K562 (cell line): ENCODE measurements around the gene GMEB2. TPM values are rescaled to one million over a fixed set of nuclear protein-coding genes. Genes with fewer than 3 reads are reported as not detected.

Experiments
- ATAC-seq: fragments of 200-7000 bp; cut with Tn5 transposase; 3 replicates; pipeline ENCODE4 v1.9.1; 2020; ENCODE audit warnings: moderate library complexity
- BruUV-seq: library from RNA; stranded (reverse); fragments of 400-500 nt; replicated peaks from 2 replicates; lab custom pipeline; 2021; lab: Mats Ljungman, UMichigan
- CTCF ChIA-PET: fragments of 300-600 bp; formaldehyde crosslinking; extraction: SDS; loops from one replicate; lab custom pipeline; 2021; ENCODE audit warnings: low intra/inter-chr PET ratio; lab: Yijun Ruan, JAX
- POLR2A ChIA-PET: fragments of 300-600, 350-650 bp; sonication (Branson Sonifier 250); formaldehyde crosslinking; extraction: SDS; loops from one replicate; lab custom pipeline; 2021; ENCODE audit warnings: antibody characterized with exemption, inconsistent platforms; lab: Yijun Ruan, JAX
- DNase-seq, 4 experiments: peaks; one replicate each; pipeline versions ENCODE4 v3.0.0 to v3.0.0-alpha.2; 2011 to 2018; ENCODE audit warnings: low spot score in 3 of 4, mixed read lengths in 3 of 4; ENCODE audit errors: extremely low read depth in 1 of 4
- FAIRE-seq: peaks from 2 replicates; lab custom pipeline; 2011; peaks lifted over from hg19 to GRCh38; lab: Jason Lieb, UNC
- H2AFZ ChIP-seq: 2 replicates; pipeline ENCODE4 v1.6.0; 2011; ENCODE audit warnings: low read depth, low read length, control low read depth, inconsistent platforms
- H3K27ac ChIP-seq: fragments of 200-600 bp; 3 replicates; pipeline ENCODE4 v1.8.0; 2011; ENCODE audit warnings: low read depth, mild to moderate bottlenecking, control low read depth, inconsistent platforms, low read length, moderate library complexity, mixed read lengths; ENCODE audit errors: extremely low read depth
- H3K27me3 ChIP-seq, 2 experiments: fragments of 300-600 bp in 1 of 2; 2 replicates in 1 of 2; 3 replicates in 1 of 2; pipeline versions ENCODE4 v1.6.0 to v1.8.0; 2011; ENCODE audit warnings: inconsistent platforms in 2 of 2, low read length in 2 of 2, mild to moderate bottlenecking in 1 of 2, mixed read lengths in 1 of 2, moderate library complexity in 1 of 2; ENCODE audit not compliant: control insufficient read depth in 2 of 2, insufficient read depth in 2 of 2
- H3K36me3 ChIP-seq: fragments of 300-600 bp; 3 replicates; pipeline ENCODE4 v1.8.0; 2011; ENCODE audit warnings: mild to moderate bottlenecking, low read length, inconsistent platforms; ENCODE audit not compliant: control insufficient read depth, insufficient read depth
- H3K4me1 ChIP-seq, 2 experiments: fragments of 200-600 bp in 1 of 2; replicated peaks in 1 of 2; 2 replicates in 1 of 2; 3 replicates in 1 of 2; pipeline versions ENCODE4 v1.5.1 to v1.8.0; 2011; ENCODE audit warnings: inconsistent platforms in 2 of 2, low read length in 2 of 2, mild to moderate bottlenecking in 1 of 2, mixed read lengths in 1 of 2, moderate library complexity in 1 of 2; ENCODE audit not compliant: control insufficient read depth in 2 of 2, insufficient read depth in 2 of 2
- H3K4me2 ChIP-seq: 2 replicates; pipeline ENCODE4 v1.6.1; 2011; ENCODE audit warnings: low read length, control low read depth, inconsistent platforms, mixed read lengths; ENCODE audit not compliant: insufficient read depth
- H3K4me3 ChIP-seq: fragments of 200-600 bp; sonication (generic), shearing (Covaris generic); 2 replicates; pipeline ENCODE4 v1.5.1; 2016; ENCODE audit warnings: control low read depth, inconsistent platforms
- H3K79me2 ChIP-seq: fragments of 200-600 bp; 3 replicates; pipeline ENCODE4 v1.8.0; 2011; ENCODE audit warnings: low read length, inconsistent platforms; ENCODE audit not compliant: control insufficient read depth, insufficient read depth
- H3K9ac ChIP-seq, 2 experiments: 2 replicates each; pipeline versions ENCODE4 v1.6.0 to v1.6.1; 2011; ENCODE audit warnings: low read depth in 2 of 2, low read length in 2 of 2, control low read depth in 1 of 2, inconsistent platforms in 1 of 2, mild to moderate bottlenecking in 1 of 2, mixed read lengths in 1 of 2; ENCODE audit not compliant: insufficient read depth in 1 of 2
- H3K9me1 ChIP-seq: one replicate; pipeline ENCODE4 v1.6.0; 2011; ENCODE audit warnings: inconsistent platforms, mild to moderate bottlenecking, low read length, moderate library complexity; ENCODE audit not compliant: control insufficient read depth, insufficient read depth
- H3K9me3 ChIP-seq: replicated peaks from 2 replicates; pipeline ENCODE4 v1.5.1; 2011; ENCODE audit warnings: low read depth, low read length, inconsistent platforms; ENCODE audit not compliant: control insufficient read depth, insufficient read depth
- H4K20me1 ChIP-seq: replicated peaks from 2 replicates; pipeline ENCODE4 v1.6.1; 2011; ENCODE audit warnings: low read length, inconsistent platforms, mixed read lengths; ENCODE audit not compliant: control insufficient read depth, insufficient read depth
- BRD4 ChIP-seq: fragments of 200-600 bp; sonication (generic); IDR thresholded peaks from 2 replicates; pipeline ENCODE4 v1.6.1; 2017; ENCODE audit warnings: inconsistent platforms
- FOSL1 ChIP-seq: fragments of 200-800 bp; sonication (Bioruptor generic); conservative IDR thresholded peaks from 2 replicates; pipeline ENCODE4 v1.6.1; 2016; ENCODE audit warnings: missing genetic modification characterization, missing compliant biosample characterization
- NFIC ChIP-seq: fragments of 450-650 bp; IDR thresholded peaks from 2 replicates; pipeline ENCODE4 v1.6.1; 2017; ENCODE audit warnings: mild to moderate bottlenecking, inconsistent platforms
- ZNF124 ChIP-seq: sonication (generic); formaldehyde crosslinking; IDR thresholded peaks from 2 replicates; pipeline ENCODE4 v1.8.1; 2022; ENCODE audit warnings: missing genetic modification reagents
- WGBS: fragments of 100-300 bp; shearing (Covaris generic); methylation state at CpG from one replicate; pipeline ENCODE4 v1.1.6; 2016; ENCODE audit warnings: low coverage, mixed read lengths; ENCODE audit not compliant: insufficient coverage; ENCODE audit errors: missing lambda C conversion rate; 5-methylcytosine and 5-hydroxymethylcytosine counted together
- in situ Hi-C: fragments of 300-500 bp; cut with MboI; formaldehyde crosslinking; loops from 4 replicates; pipeline ENCODE4 v1.15.0; 2018; ENCODE audit warnings: inconsistent platforms, mixed read lengths
- intact Hi-C: fragments of 100-400 bp; cut with micrococcal nuclease; formaldehyde crosslinking; loops from 2 replicates; pipeline ENCODE4 v1.14.2; 2022
- polyA plus RNA-seq, 8 experiments: library from polyadenylated mRNA; depleted of rRNA in 4 of 8; stranded (reverse) in 5 of 8; unstranded in 3 of 8; fragments of >200 nt; fragmentation: Nextera tagmentation in 2 of 8; fragmentation: Illumina TruSeq in 1 of 8; extraction: Ambion mirVana in 2 of 8; extraction: Trizol in 1 of 8; gene quantifications; 2 replicates each; pipeline versions ENCODE4 v1.2.1 to v1.2.3, GENCODE V29; 2011 to 2014; ENCODE audit warnings: inconsistent platforms in 1 of 8, missing spikeins in 1 of 8
- total RNA-seq, 7 experiments: library from RNA; depleted of rRNA in 6 of 7; stranded (reverse); fragments of >200 nt in 6 of 7; fragmentation: Illumina TruSeq in 2 of 7; extraction: Trizol in 2 of 7; gene quantifications; 2 replicates each; pipeline versions ENCODE4 v1.2.1 to v1.2.3, GENCODE V29; 2011 to 2021; ENCODE audit warnings: low replicate concordance in 1 of 7
- TF ChIP-seq, protein P1 (sequence below): fragments of 250-450 bp; sonication (Bioruptor Pico); IDR thresholded peaks from 2 replicates; pipeline ENCODE4 v1.8.0; 2022; ENCODE audit warnings: moderate library complexity, mild to moderate bottlenecking, inconsistent platforms
- TF ChIP-seq, protein P2 (sequence below): sonication (generic); formaldehyde crosslinking; IDR thresholded peaks from 2 replicates; pipeline ENCODE4 v1.8.0; 2023; ENCODE audit warnings: missing genetic modification reagents, mild to moderate bottlenecking, borderline replicate concordance

Gene GMEB2
- total and polyA plus RNA-seq, 9 of the 15 experiments (the other 6 are each of a cell fraction or from before 2014, with no cell fraction given): 0.03 to 13.9 (median 6.3) TPM

DNA sequence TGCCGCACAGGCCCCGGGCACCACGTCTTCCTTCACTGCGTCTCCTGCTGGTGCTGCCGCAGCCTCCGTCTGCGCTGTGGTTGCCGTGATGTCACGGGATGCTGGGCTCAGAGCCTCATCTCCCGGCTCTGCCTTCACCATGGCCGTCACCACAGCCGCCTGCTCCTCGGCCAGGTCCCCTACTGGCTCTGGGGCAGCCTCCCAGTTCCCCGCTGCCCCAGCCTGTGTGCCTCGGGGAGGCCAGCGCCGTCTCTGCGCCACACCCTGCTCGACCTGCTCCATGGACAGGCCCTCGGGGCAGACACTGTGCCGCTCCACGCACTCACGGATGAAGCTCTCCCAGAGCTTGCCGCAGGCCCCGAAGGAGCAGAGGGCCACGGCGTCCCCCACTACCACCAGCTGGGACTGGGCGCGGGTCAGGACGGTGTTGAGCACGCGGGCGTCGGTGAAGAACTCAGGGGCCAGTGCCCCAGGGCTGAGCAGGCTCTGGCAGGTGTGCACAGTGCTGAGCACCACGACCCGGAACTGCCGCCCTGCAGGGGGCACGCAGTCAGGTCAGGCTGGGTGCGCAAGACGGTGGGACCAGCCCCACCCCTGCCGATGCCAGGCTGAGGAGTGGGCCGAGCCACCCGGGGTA, 61.1 kb downstream of the GMEB2 start:
- no peaks in the 10 kb centered on the region for H4K20me1 ChIP-seq

DNA sequence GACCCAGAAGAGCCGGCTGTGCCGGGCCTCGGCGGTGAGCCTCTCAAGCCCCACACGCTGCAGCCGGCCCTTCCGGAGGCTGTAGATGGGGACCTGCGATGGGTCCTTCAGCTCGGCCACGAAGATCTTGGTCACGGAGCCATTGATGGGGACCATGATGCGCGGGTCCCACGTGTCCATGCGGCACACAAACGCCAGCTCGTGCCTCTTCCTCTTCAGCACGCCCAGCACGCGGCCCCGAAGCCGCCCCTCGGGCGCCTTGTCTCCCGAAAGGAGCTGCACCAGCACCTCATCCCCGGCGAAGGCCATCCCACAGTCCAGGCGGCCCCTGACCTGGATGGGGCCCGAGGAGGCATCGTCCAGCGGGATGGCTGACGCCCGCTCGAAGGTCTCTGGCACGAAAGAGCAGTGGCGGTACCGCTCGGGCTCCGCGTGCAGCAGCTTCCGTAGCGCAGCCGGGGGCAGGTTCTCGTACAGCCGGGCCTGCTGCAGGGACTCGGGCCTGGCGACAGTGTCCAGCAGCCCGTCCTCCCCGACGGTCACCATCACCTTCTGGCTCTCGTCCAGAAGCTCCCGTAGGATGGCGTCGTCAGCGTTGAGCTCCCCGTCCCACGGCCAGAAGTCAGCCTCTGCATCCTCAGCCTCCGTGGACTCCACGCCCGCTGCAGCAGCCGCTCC, 61.7 kb downstream of the GMEB2 start:
- CTCF ChIA-PET: no interaction called here
- Histone ChIP-seq H3K9me3 (no peaks in the 10 kb centered on the region), H3K36me3 (no peaks in the 10 kb centered on the region), H3K9ac (no peak overlapping the region), H3K27me3 (peaks cover 0 to 24% of the 10 kb centered on the region in 2 experiments; a peak in 2 of 5 replicates), H3K4me2 (no peak overlapping the region), H3K4me3 (no peak overlapping the region), H3K9me1 (no peaks in the 10 kb centered on the region), H2AFZ (no peak overlapping the region), H3K27ac (no peak overlapping the region), H4K20me1 (no peaks in the 10 kb centered on the region), H3K79me2 (no peaks in the 10 kb centered on the region), H3K4me1 (peaks cover 0 to 91% of the 10 kb centered on the region in 2 experiments; a peak in 3 of 5 replicates)
- intact Hi-C loops (no loop called here), in situ Hi-C loops (no loop called here)
- POLR2A ChIA-PET: interaction anchor here (0.6 to 1.9 kb wide), 4 partner anchors 8 to 62 kb away, joined by 3 to 9 read pairs (median 4); partner anchors contain the start of gene GMEB2
- no TSS peak for BruUV-seq
- no peak for ATAC-seq
- DNase-seq: no peak
- 48% methylated on average over 38 of the region's 61 CpGs for WGBS
- FAIRE-seq: no peak
- TF ChIP-seq, protein P1, sequence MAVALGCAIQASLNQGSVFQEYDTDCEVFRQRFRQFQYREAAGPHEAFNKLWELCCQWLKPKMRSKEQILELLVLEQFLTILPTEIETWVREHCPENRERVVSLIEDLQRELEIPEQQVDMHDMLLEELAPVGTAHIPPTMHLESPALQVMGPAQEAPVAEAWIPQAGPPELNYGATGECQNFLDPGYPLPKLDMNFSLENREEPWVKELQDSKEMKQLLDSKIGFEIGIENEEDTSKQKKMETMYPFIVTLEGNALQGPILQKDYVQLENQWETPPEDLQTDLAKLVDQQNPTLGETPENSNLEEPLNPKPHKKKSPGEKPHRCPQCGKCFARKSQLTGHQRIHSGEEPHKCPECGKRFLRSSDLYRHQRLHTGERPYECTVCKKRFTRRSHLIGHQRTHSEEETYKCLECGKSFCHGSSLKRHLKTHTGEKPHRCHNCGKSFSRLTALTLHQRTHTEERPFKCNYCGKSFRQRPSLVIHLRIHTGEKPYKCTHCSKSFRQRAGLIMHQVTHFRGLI (CRISPR knock-in tag): no peak
- TF ChIP-seq ZNF124 (CRISPR knock-in tag) (no peak), FOSL1 (no peak)
- TF ChIP-seq, protein P2, sequence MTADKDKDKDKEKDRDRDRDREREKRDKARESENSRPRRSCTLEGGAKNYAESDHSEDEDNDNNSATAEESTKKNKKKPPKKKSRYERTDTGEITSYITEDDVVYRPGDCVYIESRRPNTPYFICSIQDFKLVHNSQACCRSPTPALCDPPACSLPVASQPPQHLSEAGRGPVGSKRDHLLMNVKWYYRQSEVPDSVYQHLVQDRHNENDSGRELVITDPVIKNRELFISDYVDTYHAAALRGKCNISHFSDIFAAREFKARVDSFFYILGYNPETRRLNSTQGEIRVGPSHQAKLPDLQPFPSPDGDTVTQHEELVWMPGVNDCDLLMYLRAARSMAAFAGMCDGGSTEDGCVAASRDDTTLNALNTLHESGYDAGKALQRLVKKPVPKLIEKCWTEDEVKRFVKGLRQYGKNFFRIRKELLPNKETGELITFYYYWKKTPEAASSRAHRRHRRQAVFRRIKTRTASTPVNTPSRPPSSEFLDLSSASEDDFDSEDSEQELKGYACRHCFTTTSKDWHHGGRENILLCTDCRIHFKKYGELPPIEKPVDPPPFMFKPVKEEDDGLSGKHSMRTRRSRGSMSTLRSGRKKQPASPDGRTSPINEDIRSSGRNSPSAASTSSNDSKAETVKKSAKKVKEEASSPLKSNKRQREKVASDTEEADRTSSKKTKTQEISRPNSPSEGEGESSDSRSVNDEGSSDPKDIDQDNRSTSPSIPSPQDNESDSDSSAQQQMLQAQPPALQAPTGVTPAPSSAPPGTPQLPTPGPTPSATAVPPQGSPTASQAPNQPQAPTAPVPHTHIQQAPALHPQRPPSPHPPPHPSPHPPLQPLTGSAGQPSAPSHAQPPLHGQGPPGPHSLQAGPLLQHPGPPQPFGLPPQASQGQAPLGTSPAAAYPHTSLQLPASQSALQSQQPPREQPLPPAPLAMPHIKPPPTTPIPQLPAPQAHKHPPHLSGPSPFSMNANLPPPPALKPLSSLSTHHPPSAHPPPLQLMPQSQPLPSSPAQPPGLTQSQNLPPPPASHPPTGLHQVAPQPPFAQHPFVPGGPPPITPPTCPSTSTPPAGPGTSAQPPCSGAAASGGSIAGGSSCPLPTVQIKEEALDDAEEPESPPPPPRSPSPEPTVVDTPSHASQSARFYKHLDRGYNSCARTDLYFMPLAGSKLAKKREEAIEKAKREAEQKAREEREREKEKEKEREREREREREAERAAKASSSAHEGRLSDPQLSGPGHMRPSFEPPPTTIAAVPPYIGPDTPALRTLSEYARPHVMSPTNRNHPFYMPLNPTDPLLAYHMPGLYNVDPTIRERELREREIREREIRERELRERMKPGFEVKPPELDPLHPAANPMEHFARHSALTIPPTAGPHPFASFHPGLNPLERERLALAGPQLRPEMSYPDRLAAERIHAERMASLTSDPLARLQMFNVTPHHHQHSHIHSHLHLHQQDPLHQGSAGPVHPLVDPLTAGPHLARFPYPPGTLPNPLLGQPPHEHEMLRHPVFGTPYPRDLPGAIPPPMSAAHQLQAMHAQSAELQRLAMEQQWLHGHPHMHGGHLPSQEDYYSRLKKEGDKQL (CRISPR knock-in tag): no peak

More for the DNA sequence above, 61.1 kb downstream of the GMEB2 start:
- peaks cover 0 to 24% of the 10 kb centered on the region in 2 experiments; a peak in 2 of 5 replicates for H3K27me3 ChIP-seq
- no peak overlapping the region for H3K4me2 ChIP-seq
- ChIA-PET CTCF (no interaction called here), POLR2A (interaction anchor here (0.6 to 1.9 kb wide), 5 partner anchors 9 to 61 kb away, joined by 3 to 9 read pairs (median 3); partner anchors contain the start of genes GMEB2 and PPDPF)
- FAIRE-seq: no peak
- ATAC-seq: no peak
- H2AFZ ChIP-seq: no peak overlapping the region
- H3K27ac ChIP-seq: no peak overlapping the region
- no peaks in the 10 kb centered on the region for H3K9me3 ChIP-seq
- H3K36me3 ChIP-seq: no peaks in the 10 kb centered on the region
- no peak overlapping the region for H3K9ac ChIP-seq
- no TSS peak for BruUV-seq
- no peaks in the 10 kb centered on the region for H3K9me1 ChIP-seq
- WGBS: 36% methylated on average over 33 of the region's 43 CpGs
- H3K4me1 ChIP-seq: peaks cover 0 to 91% of the 10 kb centered on the region in 2 experiments; a peak in 3 of 5 replicates
- TF ChIP-seq BRD4 (no peak), NFIC (peak; percentile 1)
- TF ChIP-seq, all 486 proteins: peak for 1
- intact Hi-C loops: no loop called here
- Histone ChIP-seq H3K4me3 (no peak overlapping the region), H3K79me2 (no peaks in the 10 kb centered on the region)
- no peak for DNase-seq
- in situ Hi-C loops: no loop called here
